GM18907 (cell line): ENCODE data around the gene RPTOR.

Experiments
- ATAC-seq: cut with Tn5 transposase; IDR thresholded peaks from one replicate; pipeline ENCODE4 v1.9.1; 2021; ENCODE audit warnings: mild to moderate bottlenecking, moderate library complexity; ENCODE audit not compliant: unreplicated experiment

The RPTOR gene

DNA sequence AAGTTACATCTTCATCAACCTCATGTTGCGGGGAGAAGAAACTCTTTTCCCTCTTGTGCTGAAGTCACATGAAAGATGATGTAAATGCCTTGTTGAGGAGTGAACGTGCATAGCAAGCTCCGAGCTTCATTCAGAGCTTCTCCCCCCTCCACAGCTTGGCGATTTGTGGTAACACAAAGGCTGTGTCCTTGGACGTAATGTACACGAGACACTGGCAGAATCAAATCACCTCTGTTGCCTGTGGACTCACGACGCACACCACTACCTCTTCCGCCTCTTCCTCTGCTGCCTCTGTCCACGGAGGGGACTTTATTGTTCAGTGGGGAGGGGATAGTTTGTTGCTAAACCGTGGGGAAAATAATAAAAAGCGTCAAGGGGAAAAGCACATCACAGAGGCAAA, 392.1 kb downstream of the RPTOR start:
- no peak for ATAC-seq

DNA sequence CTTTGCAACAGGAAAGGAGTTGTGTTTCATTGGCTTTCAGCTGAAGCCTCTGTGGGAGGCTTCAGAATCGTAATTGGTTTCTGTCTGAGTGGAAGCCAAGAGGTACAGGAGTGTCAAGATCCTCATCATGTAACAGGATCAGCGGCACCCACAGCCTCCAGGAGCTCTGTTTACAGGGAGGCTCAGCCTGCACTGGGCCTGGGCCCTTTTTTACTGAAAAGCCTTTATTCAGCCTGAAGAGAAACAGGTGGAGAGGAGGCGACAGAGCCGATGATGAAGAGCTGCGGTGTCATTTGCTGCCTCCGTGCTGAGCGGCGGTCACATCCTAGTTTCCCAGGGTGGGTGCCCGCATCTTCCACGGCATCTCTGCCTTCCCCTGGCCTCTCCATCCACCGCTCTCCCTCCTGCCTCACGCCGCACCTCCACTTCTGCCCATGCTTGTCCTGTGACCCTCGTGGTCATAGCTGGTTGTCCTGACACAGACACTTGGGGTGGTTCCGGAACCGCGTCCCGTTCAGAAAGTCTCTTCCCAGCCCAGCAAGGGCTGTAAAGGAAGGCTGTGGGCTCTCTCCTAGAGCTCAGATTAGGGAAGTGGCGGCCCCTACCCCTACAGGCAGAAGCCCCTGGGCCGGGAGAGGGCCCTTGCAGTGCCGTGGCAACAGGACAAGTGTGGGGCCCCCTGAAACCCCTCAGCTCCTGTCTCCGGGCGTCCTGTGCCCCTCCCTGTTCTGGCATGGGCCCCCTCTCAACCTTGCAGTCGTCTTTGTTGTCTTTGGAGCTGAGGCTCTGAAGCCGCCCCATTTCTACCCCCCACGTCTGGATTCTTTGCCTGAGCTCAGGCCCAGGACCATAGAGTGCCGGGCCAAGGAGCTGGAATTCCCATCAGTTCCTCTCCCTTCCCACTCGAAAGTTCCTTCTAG, 393.1 kb downstream of the RPTOR start:
- ATAC-seq = no peak

DNA sequence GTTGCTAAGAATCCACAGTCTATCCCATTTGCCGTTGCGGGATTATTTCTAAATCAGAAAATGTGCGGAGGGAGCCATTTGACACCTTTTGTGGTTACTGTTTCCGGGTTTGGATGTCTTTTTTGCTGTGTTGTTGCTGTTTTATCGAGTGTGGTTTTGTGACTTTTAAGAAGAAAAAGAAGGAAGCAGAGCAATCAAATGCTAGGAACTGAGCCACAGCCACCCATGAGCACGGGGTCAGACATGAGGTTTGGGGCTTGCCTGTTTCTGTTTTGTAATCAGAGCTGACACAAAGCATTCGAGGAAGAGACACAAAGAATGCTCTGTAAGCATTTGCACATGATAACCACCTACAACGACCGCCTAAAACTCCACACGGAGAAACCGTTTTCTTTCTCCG, 393.9 kb downstream of the RPTOR start:
- ATAC-seq = no peak

- no peak for ATAC-seq
Measured at GRCh38 chr17:80939151-80940145, 394.8 kb downstream of the RPTOR start.

GRCh38 chr17:80940171-80941123, 395.8 kb downstream of the RPTOR start:
- no peak for ATAC-seq

GRCh38 chr17:80941171-80941570, 396.5 kb downstream of the RPTOR start:
- ATAC-seq = no peak

DNA sequence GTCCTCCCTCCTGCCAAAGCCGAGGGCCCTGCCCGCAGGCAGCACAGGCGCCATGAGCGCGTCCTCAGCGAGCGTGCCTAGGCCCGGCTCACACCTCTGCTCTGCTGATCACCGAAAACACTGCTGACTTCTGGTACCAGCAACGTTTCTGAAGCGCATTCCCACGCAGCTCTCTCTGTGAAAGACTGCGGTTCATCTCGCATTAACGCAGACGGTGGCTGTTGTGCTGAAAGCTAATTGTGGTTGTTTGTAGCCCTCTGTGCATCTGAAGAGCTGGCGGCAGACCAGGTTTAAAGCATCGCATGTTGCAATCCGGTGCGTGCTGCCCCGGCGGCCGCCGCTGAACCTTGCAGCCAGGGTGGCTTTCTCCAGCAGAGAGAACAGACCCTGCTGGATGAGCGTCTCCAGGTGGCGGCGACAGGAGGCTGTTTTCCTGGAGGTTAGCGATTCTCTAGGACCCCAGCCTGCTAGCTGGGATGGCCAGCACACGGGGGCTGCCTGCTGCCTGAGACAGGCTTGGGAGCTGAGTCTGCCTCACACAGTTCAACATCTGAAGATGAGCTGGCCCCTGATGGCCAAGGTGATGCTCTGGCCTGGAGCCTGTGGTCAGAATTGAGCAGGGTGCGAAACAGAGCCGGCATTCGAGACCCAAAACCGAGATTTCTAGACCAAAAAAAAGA, 397.2 kb downstream of the RPTOR start:
- no peak for ATAC-seq

DNA sequence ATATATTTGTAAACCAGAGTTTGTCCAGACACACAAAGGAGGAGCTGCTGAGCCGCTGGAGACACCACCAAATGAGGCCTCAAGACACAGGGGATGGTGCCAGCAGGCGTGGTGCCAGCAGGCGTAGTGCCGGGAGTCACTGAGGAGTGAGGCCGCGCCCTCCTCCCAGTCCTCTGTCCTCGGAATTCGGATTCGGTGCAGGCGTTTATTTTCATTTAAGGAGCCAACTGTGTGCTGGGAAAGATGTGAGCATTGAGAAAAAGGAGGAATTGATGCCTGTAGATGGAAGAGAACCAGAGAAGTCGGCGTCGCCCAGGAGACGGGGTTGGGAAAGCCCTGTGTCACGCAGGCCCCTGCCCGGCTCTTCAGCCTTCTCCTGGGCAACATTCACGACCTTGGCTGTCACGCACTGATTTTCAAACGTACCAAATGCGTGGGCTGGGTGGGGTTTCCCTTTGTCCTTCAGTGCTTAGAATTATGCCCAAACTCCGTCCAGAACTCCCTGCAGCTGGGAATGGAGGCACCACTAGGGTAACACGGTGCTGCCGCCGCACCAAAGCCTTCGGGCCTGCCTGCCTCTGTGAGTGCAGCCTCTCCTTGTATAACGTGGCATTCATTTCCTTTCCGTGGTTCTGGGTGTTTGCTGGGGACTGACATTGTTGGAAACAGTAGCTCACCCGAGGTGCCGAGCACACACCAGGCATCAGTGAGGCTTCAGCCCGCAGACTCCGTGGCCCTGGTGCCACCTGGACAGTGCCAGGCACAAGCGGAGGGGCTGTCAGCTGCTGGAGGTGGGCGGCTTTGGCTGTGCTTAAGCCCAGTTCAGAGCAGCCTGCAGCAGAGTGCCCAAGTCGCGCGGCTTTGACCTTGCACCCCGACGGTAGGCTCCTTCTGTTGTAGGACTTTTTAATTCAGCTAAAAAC, 398.0 kb downstream of the RPTOR start:
- ATAC-seq = no peak

DNA sequence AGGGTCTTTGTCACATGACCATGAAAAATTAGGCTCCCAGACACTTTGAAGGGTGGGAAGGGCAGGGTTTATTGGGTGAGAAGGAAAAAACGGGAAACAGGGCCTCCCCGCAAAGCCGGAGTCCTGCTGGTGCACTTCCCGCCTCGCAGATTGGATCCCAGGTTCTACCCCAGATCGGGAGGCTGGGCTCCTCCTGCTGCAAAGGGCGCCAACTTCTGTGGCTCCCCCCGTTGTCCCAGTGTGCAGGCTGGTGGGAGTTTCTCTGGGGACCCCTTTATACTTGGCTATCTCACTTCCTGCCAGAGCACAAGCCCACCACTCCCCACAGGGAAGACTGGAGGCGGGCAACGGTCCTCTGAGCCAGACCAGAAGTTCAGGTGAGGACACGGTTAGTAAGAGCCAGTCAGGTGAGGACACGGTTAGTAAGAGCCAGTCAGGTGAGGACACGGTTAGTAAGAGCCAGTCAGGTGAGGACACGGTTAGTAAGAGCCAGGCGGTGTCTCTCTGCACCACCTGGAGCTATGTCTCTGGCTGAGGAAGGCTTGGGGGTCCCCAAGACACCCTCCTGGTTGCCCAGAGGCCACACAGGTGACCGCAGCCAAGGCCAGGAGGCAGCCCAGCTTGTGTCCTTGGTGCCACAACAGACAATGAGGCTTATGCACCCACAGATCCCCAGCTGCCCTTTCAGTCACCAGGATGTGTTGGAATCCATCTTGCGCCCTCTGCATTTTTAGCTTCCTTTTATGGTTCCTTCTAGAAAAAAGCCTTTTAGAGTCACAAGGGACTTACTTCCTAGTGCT, 398.9 kb downstream of the RPTOR start:
- ATAC-seq = no peak

DNA sequence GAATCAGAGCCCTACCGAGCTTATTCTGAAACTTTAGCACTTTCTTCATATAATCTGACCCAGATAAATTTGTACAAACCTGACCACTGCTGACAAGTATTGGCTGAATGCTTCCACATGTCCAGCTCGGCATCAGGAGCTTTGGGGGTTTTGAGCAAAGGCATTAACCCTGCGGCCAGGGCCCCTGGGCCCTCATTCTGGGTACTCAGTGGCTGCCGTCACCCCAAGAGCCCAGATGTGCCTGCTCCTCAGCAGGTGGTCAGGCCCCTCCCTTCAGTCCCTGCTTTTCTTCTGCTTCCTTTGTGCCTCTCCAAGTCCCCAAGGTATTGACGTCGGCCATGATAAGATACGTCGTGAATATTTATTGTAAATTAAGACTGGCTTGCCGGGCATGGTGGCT, 399.7 kb downstream of the RPTOR start:
- ATAC-seq = no peak

- no peak for ATAC-seq
Measured at GRCh38 chr17:80945736-80946135, 401.1 kb downstream of the RPTOR start.

DNA sequence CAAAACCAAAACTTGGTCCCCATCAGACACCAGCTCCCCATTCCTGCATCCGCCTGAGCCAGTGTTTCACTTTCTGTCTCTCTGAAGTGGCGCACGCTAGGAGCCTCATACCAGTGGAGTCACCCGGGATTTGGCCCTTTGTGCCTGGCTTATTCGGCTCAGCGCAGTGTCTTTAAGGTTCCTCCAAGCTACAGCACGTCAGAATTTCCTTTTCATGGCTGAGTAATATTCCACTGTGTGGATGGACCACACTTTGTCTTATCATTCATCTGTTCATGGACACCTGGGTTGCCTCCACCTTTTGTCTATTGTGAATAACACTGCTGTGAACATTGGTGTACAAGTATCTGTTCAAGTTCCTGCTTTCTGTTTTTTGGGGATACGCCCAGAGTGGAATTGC, 401.8 kb downstream of the RPTOR start:
- no peak for ATAC-seq

- ATAC-seq = no peak
Measured at GRCh38 chr17:80947200-80947940, 402.7 kb downstream of the RPTOR start.

DNA sequence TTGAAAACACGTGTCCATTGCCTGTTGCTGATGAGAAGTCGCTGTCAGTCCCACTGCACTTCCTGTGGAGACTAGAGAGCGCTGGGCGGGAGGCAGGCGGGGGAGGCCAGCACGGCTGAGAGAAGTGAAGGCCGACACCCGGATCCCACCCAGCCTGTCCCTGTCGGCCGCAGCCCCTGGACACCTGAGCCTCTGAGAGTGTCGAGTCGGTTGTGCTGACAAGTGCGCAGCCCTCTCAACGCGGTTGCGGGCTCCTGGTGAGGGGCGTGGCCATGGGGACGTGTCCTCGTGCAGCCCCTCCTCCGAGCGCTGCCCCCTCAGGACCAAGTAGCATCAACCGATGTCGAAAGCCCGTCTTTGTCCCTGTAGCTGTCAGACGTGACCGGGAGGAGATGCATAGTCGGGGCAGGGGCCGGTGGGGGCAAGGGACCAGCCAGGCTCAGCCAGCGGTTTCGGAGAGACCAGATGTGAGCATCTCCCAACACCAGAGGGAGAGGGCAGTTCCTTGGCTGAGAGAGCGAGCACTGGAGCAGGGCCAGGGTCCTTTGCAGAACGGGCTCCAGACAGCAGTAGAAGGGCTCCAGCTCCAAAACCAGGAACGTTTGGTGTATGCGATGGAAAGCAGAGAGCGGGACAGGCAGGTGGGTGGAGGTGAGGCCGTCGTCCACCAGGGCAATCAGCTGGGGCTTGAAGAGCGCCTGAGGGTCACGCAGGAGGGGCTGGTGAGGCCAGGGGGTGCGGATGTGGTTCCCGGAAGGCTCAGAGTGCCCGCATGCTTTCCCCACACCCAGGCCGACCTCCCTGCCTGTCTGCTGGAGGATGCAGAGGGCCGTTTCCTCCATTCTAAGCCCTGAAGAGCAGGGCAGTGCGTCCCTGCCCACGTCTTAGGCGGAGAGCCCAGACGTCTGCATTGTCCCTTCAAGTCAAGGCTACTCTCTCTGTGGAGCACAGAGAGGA, 403.7 kb downstream of the RPTOR start:
- no peak for ATAC-seq

DNA sequence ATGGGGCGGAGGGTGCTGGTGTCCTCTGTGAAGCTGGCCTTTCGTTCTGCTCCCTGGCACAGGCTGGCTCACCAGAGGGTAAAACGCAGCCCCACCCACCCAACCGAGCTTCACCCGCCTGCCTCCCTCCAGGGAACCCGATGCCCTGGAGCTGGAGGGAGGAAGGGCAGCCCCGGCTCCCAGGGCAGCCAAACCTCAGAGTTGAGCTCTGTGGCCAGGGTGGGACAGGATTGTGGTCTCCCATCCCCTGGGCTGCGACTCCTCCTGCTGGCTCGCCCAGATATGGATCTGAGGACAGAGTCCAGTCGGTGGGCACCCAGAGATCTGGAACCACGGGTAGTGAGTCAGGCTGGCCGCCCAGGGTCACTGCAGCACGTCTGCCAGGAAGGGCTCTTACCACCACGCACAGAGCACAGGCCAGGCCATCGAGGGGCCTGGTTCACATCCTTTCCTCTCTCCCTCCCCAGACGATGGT, 404.4 kb downstream of the RPTOR start:
- no peak for ATAC-seq
